Stimulated activated naive CD8-positive, alpha-beta T cell treated with anti-CD3 and anti-CD28 coated beads, Interleukin-15, Interleukin-2, amounts not matched to agents 100 ng/mL and 50 ng/mL, for 24 hours (primary cell): Measurements from ENCODE around the gene MIX23.

ENCODE experiments used
- H3K27ac Mint-ChIP-seq: one replicate; pipeline ENCODE4 v1.8.0; 2021; ENCODE audit warnings: mild to moderate bottlenecking, mixed read lengths
- H3K27me3 Mint-ChIP-seq: one replicate; pipeline ENCODE4 v1.8.0; 2021; ENCODE audit warnings: mixed read lengths
- H3K36me3 Mint-ChIP-seq: one replicate; pipeline ENCODE4 v1.8.0; 2021; ENCODE audit warnings: low read depth, mixed read lengths
- H3K4me1 Mint-ChIP-seq: one replicate; pipeline ENCODE4 v1.8.0; 2021; ENCODE audit warnings: low read depth, mixed read lengths
- H3K4me3 Mint-ChIP-seq: one replicate; pipeline ENCODE4 v1.8.0; 2021; ENCODE audit warnings: mild to moderate bottlenecking, mixed read lengths
- H3K9me3 Mint-ChIP-seq: one replicate; pipeline ENCODE4 v1.8.0; 2021; ENCODE audit warnings: mixed read lengths

Gene MIX23

DNA sequence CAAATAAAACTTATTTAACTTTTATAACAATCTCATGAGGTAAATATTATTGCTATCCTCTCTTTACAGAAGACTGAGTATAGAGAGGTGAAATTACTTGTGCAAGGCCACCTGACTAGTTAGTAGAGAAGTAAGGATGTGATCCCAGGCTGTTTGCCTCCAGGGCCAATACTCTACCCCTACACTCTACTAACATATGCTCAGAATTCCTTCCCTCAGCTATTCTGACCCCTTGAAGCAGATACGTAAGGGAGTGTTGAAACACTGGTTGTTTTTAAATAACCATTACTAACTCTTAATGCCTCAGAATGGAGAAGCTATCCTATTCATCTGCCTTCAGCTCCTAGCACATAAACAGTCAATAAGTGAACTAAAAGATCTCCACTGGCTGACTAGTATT lies 33.9 kb downstream of the MIX23 start:
- Mint-ChIP-seq H3K27me3 (peaks cover 5% of the 10 kb centered on the region), H3K9me3 (no peaks in the 10 kb centered on the region), H3K4me1 (no peaks in the 10 kb centered on the region), H3K36me3 (no peaks in the 10 kb centered on the region), H3K4me3 (no peak overlapping the region), H3K27ac (no peak overlapping the region)

GRCh38 chr3:122343654-122344053 lies 39.4 kb downstream of the MIX23 start:
- Mint-ChIP-seq H3K9me3 (peaks cover 6% of the 10 kb centered on the region), H3K4me1 (no peaks in the 10 kb centered on the region), H3K4me3 (no peak overlapping the region), H3K36me3 (no peaks in the 10 kb centered on the region), H3K27ac (no peak overlapping the region), H3K27me3 (peaks cover 10% of the 10 kb centered on the region)

GRCh38 chr3:122342803-122343202 lies 40.2 kb downstream of the MIX23 start:
- peaks cover 6% of the 10 kb centered on the region for H3K9me3 Mint-ChIP-seq
- no peaks in the 10 kb centered on the region for H3K4me1 Mint-ChIP-seq
- no peak overlapping the region for H3K4me3 Mint-ChIP-seq
- no peak overlapping the region for H3K27ac Mint-ChIP-seq
- H3K27me3 Mint-ChIP-seq: peaks cover 7% of the 10 kb centered on the region
- H3K36me3 Mint-ChIP-seq: no peaks in the 10 kb centered on the region

DNA sequence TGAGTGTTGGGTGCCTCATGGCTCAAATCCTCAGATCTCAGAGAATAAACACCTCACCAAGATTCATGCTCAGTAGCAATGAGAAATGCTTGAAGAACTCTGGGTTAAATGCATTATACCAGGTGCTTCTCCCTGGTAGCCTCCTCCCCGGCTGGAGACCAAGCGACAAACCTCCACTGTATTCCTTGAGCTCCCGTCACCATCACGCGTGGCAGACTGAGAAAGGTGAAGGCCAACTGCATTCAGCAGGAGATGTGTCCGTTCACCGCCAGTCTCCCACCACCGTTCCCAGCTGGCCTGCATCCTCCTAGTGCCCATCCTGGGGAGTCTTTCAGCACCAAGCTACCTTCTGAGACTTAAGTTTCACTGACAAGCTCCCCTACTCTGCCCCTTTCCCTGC lies 50.5 kb downstream of the MIX23 start:
- Mint-ChIP-seq H3K27me3 (peaks cover 13% of the 10 kb centered on the region), H3K27ac (no peak overlapping the region), H3K9me3 (no peaks in the 10 kb centered on the region), H3K4me1 (no peaks in the 10 kb centered on the region), H3K36me3 (no peaks in the 10 kb centered on the region), H3K4me3 (no peak overlapping the region)

- H3K4me1 Mint-ChIP-seq: no peaks in the 10 kb centered on the region
- H3K27me3 Mint-ChIP-seq: peaks cover 13% of the 10 kb centered on the region
- H3K4me3 Mint-ChIP-seq: no peak overlapping the region
- no peak overlapping the region for H3K27ac Mint-ChIP-seq
- H3K36me3 Mint-ChIP-seq: no peaks in the 10 kb centered on the region
- H3K9me3 Mint-ChIP-seq: no peaks in the 10 kb centered on the region
Measured at GRCh38 chr3:122331886-122332285, 51.1 kb downstream of the MIX23 start.

- Mint-ChIP-seq H3K4me3 (no peak overlapping the region), H3K27ac (no peak overlapping the region)
Measured at GRCh38 chr3:122325769-122326168, 57.3 kb downstream of the MIX23 start.

DNA sequence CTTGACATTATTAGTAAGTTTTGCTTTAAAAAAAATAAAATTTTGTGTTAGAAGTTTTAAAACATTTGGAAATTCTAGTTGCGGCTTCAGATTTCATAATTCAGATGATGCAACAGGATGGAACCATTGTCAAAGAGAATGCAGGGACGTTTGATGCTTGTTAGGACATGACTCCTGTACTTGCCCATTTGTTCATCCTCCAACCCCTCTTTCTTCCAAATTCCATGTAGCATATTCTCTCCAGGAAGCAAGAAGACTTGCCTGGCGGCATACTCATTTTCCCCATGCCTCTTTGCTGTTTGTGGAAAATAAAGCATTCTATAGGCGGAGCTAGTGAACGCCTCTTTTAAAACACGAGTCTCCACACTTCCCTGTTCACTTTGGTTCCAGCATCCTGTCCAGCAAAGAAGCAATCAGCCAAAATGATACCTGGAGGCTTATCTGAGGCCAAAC lies 58.1 kb downstream of the MIX23 start, which contains the start of gene CSTA:
Gene CSTA, plus strand, starts transcription at position 378 of the 453 bp plus-strand sequence. Its CDS starts 45 bp downstream, at position 423.
- peaks cover 5% of the 10 kb centered on the region for H3K9me3 Mint-ChIP-seq
- peaks cover 21% of the 10 kb centered on the region for H3K4me1 Mint-ChIP-seq
- H3K4me3 Mint-ChIP-seq: no peak within 1 kb of the TSS
- H3K36me3 Mint-ChIP-seq: no peaks in the 10 kb centered on the region
- H3K27ac Mint-ChIP-seq: no peak within 1 kb of the TSS
- H3K27me3 Mint-ChIP-seq: peaks cover 7% of the 10 kb centered on the region

More at GRCh38 chr3:122325769-122326168, 57.3 kb downstream of the MIX23 start:
- Mint-ChIP-seq H3K4me1 (peaks cover 21% of the 10 kb centered on the region), H3K36me3 (no peaks in the 10 kb centered on the region), H3K27me3 (peaks cover 11% of the 10 kb centered on the region), H3K9me3 (no peaks in the 10 kb centered on the region)

GRCh38 chr3:122322095-122323075 lies 60.6 kb downstream of the MIX23 start:
- Mint-ChIP-seq H3K9me3 (peaks cover 8% of the 10 kb centered on the region), H3K27me3 (peaks cover 7% of the 10 kb centered on the region), H3K27ac (peak overlapping the region; percentile 39), H3K4me1 (peaks cover 21% of the 10 kb centered on the region), H3K36me3 (no peaks in the 10 kb centered on the region), H3K4me3 (no peak overlapping the region)

GRCh38 chr3:122318620-122319019 lies 64.4 kb downstream of the MIX23 start:
- H3K4me1 Mint-ChIP-seq: peaks cover 21% of the 10 kb centered on the region
- H3K36me3 Mint-ChIP-seq: no peaks in the 10 kb centered on the region
- no peak overlapping the region for H3K4me3 Mint-ChIP-seq
- no peaks in the 10 kb centered on the region for H3K27me3 Mint-ChIP-seq
- H3K9me3 Mint-ChIP-seq: peaks cover 8% of the 10 kb centered on the region
- H3K27ac Mint-ChIP-seq: no peak overlapping the region

GRCh38 chr3:122316368-122316767 lies 66.7 kb downstream of the MIX23 start:
- no peak overlapping the region for H3K27ac Mint-ChIP-seq
- peaks cover 8% of the 10 kb centered on the region for H3K9me3 Mint-ChIP-seq
- H3K36me3 Mint-ChIP-seq: no peaks in the 10 kb centered on the region
- no peaks in the 10 kb centered on the region for H3K27me3 Mint-ChIP-seq
- H3K4me3 Mint-ChIP-seq: no peak overlapping the region
- H3K4me1 Mint-ChIP-seq: peaks cover 13% of the 10 kb centered on the region

GRCh38 chr3:122315619-122316018 lies 67.4 kb downstream of the MIX23 start:
- no peaks in the 10 kb centered on the region for H3K36me3 Mint-ChIP-seq
- no peak overlapping the region for H3K4me3 Mint-ChIP-seq
- H3K27ac Mint-ChIP-seq: no peak overlapping the region
- H3K27me3 Mint-ChIP-seq: no peaks in the 10 kb centered on the region
- peaks cover 8% of the 10 kb centered on the region for H3K4me1 Mint-ChIP-seq
- H3K9me3 Mint-ChIP-seq: peaks cover 8% of the 10 kb centered on the region

GRCh38 chr3:122314228-122314876 lies 68.7 kb downstream of the MIX23 start:
- no peaks in the 10 kb centered on the region for H3K36me3 Mint-ChIP-seq
- H3K4me3 Mint-ChIP-seq: no peak overlapping the region
- peaks cover 4% of the 10 kb centered on the region for H3K9me3 Mint-ChIP-seq
- H3K27me3 Mint-ChIP-seq: no peaks in the 10 kb centered on the region
- peaks cover 8% of the 10 kb centered on the region for H3K4me1 Mint-ChIP-seq
- no peak overlapping the region for H3K27ac Mint-ChIP-seq

- Mint-ChIP-seq H3K27me3 (no peaks in the 10 kb centered on the region), H3K4me3 (no peak overlapping the region), H3K27ac (no peak overlapping the region), H3K9me3 (peaks cover 2% of the 10 kb centered on the region), H3K4me1 (peaks cover 8% of the 10 kb centered on the region), H3K36me3 (no peaks in the 10 kb centered on the region)
Measured at GRCh38 chr3:122313281-122313680, 69.8 kb downstream of the MIX23 start.

DNA sequence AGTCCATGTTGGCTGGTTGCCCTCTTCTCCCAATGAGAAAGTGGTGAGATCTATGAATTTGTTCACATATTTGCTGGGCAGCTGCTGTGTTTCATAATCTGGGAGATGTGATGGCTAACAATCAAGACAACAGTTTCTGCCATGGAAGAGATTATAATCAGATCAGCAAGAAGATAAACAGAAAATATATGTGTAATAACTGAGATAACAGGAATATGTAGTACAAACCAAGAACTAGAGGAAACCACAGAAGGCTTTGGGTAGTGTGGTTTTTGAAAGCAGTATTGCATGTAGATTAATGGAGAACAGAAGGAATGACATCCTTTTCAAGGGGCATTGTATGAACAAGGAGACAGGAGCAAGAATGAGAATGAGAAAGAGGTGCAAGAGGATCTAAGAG lies 70.2 kb downstream of the MIX23 start:
- Mint-ChIP-seq H3K4me1 (peaks cover 8% of the 10 kb centered on the region), H3K36me3 (no peaks in the 10 kb centered on the region), H3K27me3 (no peaks in the 10 kb centered on the region), H3K4me3 (no peak overlapping the region), H3K27ac (no peak overlapping the region), H3K9me3 (no peaks in the 10 kb centered on the region)

DNA sequence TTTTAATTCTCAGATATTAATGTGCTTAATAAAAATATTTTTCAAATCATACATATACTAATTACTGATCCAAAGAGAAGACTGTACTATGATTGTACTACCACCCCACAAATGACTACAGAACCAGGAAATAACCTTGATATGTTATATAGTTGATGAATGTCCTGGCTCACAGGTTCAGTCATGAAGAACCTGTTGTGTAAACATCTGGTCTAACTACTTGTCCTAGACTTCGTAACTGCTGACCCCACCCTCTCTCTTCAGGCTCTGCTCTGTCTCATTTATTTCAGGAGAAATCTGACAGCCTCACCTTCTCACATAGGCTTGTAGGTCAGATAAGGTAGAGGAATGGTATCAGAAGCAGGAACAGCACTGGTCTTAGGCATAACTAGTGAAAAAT lies 72.7 kb downstream of the MIX23 start:
- Mint-ChIP-seq H3K4me1 (peaks cover 18% of the 10 kb centered on the region), H3K27me3 (no peaks in the 10 kb centered on the region), H3K27ac (no peak overlapping the region), H3K4me3 (no peak overlapping the region), H3K9me3 (no peaks in the 10 kb centered on the region), H3K36me3 (no peaks in the 10 kb centered on the region)
